ENCODE results near the gene STRBP.

DNA sequence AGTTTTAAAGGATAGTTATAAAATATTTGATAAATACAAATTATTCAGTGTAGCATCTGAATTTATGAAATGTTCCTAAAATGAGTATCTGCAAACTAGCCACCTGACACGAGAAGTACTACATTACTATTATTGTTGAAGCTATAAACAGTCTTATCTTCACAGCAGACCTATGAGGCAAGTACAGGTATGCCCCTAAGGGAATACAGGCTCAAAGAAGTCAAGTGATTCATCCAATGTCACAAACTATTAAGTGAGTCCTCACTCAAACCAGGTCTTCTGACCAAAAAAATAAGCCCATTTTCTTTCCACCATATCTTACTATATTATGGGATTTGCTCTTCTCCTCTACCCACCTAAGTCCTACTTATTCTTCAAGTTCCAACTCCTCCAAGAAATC, 28.7 kb downstream of the STRBP start:
- TF ChIP-seq, protein P1, sequence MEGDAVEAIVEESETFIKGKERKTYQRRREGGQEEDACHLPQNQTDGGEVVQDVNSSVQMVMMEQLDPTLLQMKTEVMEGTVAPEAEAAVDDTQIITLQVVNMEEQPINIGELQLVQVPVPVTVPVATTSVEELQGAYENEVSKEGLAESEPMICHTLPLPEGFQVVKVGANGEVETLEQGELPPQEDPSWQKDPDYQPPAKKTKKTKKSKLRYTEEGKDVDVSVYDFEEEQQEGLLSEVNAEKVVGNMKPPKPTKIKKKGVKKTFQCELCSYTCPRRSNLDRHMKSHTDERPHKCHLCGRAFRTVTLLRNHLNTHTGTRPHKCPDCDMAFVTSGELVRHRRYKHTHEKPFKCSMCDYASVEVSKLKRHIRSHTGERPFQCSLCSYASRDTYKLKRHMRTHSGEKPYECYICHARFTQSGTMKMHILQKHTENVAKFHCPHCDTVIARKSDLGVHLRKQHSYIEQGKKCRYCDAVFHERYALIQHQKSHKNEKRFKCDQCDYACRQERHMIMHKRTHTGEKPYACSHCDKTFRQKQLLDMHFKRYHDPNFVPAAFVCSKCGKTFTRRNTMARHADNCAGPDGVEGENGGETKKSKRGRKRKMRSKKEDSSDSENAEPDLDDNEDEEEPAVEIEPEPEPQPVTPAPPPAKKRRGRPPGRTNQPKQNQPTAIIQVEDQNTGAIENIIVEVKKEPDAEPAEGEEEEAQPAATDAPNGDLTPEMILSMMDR (IDR thresholded peaks at IDR 0.05) = no peak
- no peak for TF ChIP-seq POLR2A (IDR thresholded peaks at IDR 0.05)
